HG03575 (cell line): Measurements from ENCODE around the gene CLPTM1L.
"Not testable (repeated sequence)": the region's sequence is repeated elsewhere in the genome, so short reads cannot be mapped to it uniquely, and the experiment has no call there.

ENCODE experiments used
- ATAC-seq: cut with Tn5 transposase; IDR thresholded peaks from one replicate; pipeline ENCODE4 v1.9.1; 2021; ENCODE audit not compliant: unreplicated experiment, insufficient number of reproducible peaks, low FRiP score; ENCODE audit errors: extremely low read depth

The CLPTM1L gene

GRCh38 chr5:1345876-1346626, 1.2 kb upstream of the CLPTM1L start:
- ATAC-seq = no peak

- no peak for ATAC-seq
These were observed 683 bp downstream of the CLPTM1L start for GRCh38 chr5:1343931-1344901.

- no peak for ATAC-seq
These were observed 1.6 kb downstream of the CLPTM1L start for GRCh38 chr5:1343315-1343751.

- not testable (repeated sequence) for ATAC-seq
These were observed 2.2 kb downstream of the CLPTM1L start for GRCh38 chr5:1342711-1343110.

- ATAC-seq = no peak
These were observed 2.6 kb downstream of the CLPTM1L start for GRCh38 chr5:1342268-1342667.

- no peak for ATAC-seq
These were observed 3.0 kb downstream of the CLPTM1L start for GRCh38 chr5:1341863-1342262.

- not testable (repeated sequence) for ATAC-seq
These were observed 5.1 kb downstream of the CLPTM1L start for GRCh38 chr5:1339818-1340210.

- ATAC-seq = not testable (repeated sequence)
These were observed 5.6 kb downstream of the CLPTM1L start for GRCh38 chr5:1339139-1339817.

- no peak for ATAC-seq
These were observed 6.3 kb downstream of the CLPTM1L start for GRCh38 chr5:1338506-1339070.

GRCh38 chr5:1338196-1338490, 6.8 kb downstream of the CLPTM1L start:
- no peak for ATAC-seq

GRCh38 chr5:1337489-1338195, 7.3 kb downstream of the CLPTM1L start:
- no peak for ATAC-seq

- ATAC-seq = no peak
These were observed 8.0 kb downstream of the CLPTM1L start for GRCh38 chr5:1336749-1337488.

GRCh38 chr5:1336106-1336561, 8.8 kb downstream of the CLPTM1L start:
- no peak for ATAC-seq

GRCh38 chr5:1335540-1336095, 9.3 kb downstream of the CLPTM1L start:
- ATAC-seq = no peak

GRCh38 chr5:1334831-1335539, 9.9 kb downstream of the CLPTM1L start:
- ATAC-seq = no peak

GRCh38 chr5:1333986-1334385, 10.9 kb downstream of the CLPTM1L start:
- ATAC-seq = no peak

GRCh38 chr5:1333286-1333685, 11.6 kb downstream of the CLPTM1L start:
- not testable (repeated sequence) for ATAC-seq
